Caco-2 (cell line): ENCODE measurements around the gene PARP12. TPM values are rescaled to one million over a fixed set of nuclear protein-coding genes. Genes with fewer than 3 reads are reported as not detected.

ENCODE experiments used
- BruUV-seq: library from RNA; stranded (reverse); fragments of 400-500 nt; replicated peaks from 2 replicates; lab custom pipeline; 2021; lab: Mats Ljungman, UMichigan
- CTCF ChIA-PET: fragments of 300-600 bp; sonication (Branson Sonifier 250); formaldehyde crosslinking; loops from one replicate; lab custom pipeline; 2022; ENCODE audit warnings: antibody characterized with exemption; lab: Charles Lee
- POLR2A ChIA-PET: fragments of 300-600 bp; sonication (Branson Sonifier 250); formaldehyde crosslinking; loops from one replicate; lab custom pipeline; 2022; ENCODE audit warnings: antibody characterized with exemption; lab: Charles Lee
- DNase-seq, 2 experiments: peaks; one replicate each; pipeline versions ENCODE4 v3.0.0 to v3.0.0-alpha.2; 2020 to 2022
- H3K27me3 ChIP-seq: replicated peaks from 2 replicates; pipeline ENCODE4 v1.6.0; 2011; ENCODE audit warnings: low read length; ENCODE audit not compliant: control insufficient read depth, insufficient read depth
- H3K36me3 ChIP-seq: 2 replicates; pipeline ENCODE4 v1.5.1; 2011; ENCODE audit warnings: low read length; ENCODE audit not compliant: control insufficient read depth, insufficient read depth
- H3K4me1 ChIP-seq: fragments of 250-450 bp; sonication (Bioruptor Pico); 2 replicates; pipeline ENCODE4 v1.5.1; 2020; ENCODE audit warnings: mild to moderate bottlenecking
- H3K4me3 ChIP-seq: 2 replicates; pipeline ENCODE4 v1.5.1; 2011; ENCODE audit warnings: low read depth, mild to moderate bottlenecking, control low read depth, low read length
- H3K9me3 ChIP-seq: fragments of 250-450 bp; sonication (Bioruptor Pico); 2 replicates; pipeline ENCODE4 v1.5.1; 2020; ENCODE audit warnings: mild to moderate bottlenecking, moderate library complexity
- H3K27ac Mint-ChIP-seq: one replicate; pipeline ENCODE4 v1.8.0; 2022; ENCODE audit warnings: mixed read lengths; ENCODE audit not compliant: unreplicated experiment
- H3K27me3 Mint-ChIP-seq: one replicate; pipeline ENCODE4 v1.8.0; 2022; ENCODE audit warnings: mixed read lengths; ENCODE audit not compliant: insufficient read depth, unreplicated experiment
- H3K36me3 Mint-ChIP-seq: one replicate; pipeline ENCODE4 v1.8.0; 2022; ENCODE audit warnings: mild to moderate bottlenecking, mixed read lengths; ENCODE audit not compliant: insufficient read depth, unreplicated experiment
- H3K4me1 Mint-ChIP-seq: one replicate; pipeline ENCODE4 v1.8.0; 2022; ENCODE audit warnings: low read depth, mixed read lengths; ENCODE audit not compliant: unreplicated experiment
- H3K4me3 Mint-ChIP-seq: one replicate; pipeline ENCODE4 v1.8.0; 2022; ENCODE audit warnings: mild to moderate bottlenecking, moderate library complexity, mixed read lengths; ENCODE audit not compliant: unreplicated experiment
- H3K9me3 Mint-ChIP-seq: one replicate; pipeline ENCODE4 v1.8.0; 2022; ENCODE audit warnings: mixed read lengths; ENCODE audit not compliant: unreplicated experiment
- CTCF ChIP-seq, 2 experiments: fragments of 200-600 bp in 1 of 2; IDR thresholded peaks; 1 replicate in 1 of 2; 2 replicates in 1 of 2; pipeline versions ENCODE4 v1.5.1 to v1.8.0; 2011 to 2022; ENCODE audit warnings: antibody characterized with exemption in 1 of 2, control low read depth in 1 of 2, inconsistent platforms in 1 of 2, low read depth in 1 of 2, low read length in 1 of 2, mild to moderate bottlenecking in 1 of 2, moderate library complexity in 1 of 2; ENCODE audit not compliant: insufficient read depth in 1 of 2, severe bottlenecking in 1 of 2, unreplicated experiment in 1 of 2
- intact Hi-C: fragments of 100-400 bp; cut with micrococcal nuclease; formaldehyde crosslinking; loops from one replicate; pipeline ENCODE4 v1.10.0; 2022; ENCODE audit not compliant: unreplicated experiment
- total RNA-seq: library from RNA; stranded (reverse); gene quantifications from 2 replicates; pipeline ENCODE4 v1.2.3, GENCODE V29; 2022

Gene PARP12
- total RNA-seq, 1 experiment from 2014 or later = 20.2 TPM

GRCh38 chr7:140009735-140010134 is 53.0 kb downstream of the PARP12 start:
- Mint-ChIP-seq H3K27me3 (peaks cover 7% of the 10 kb centered on the region), H3K4me1 (no peaks in the 10 kb centered on the region), H3K9me3 (no peaks in the 10 kb centered on the region), H3K36me3 (no peaks in the 10 kb centered on the region), H3K4me3 (no peak overlapping the region), H3K27ac (no peak overlapping the region)
- Histone ChIP-seq H3K9me3 (no peaks in the 10 kb centered on the region), H3K4me3 (no peak overlapping the region), H3K4me1 (no peaks in the 10 kb centered on the region), H3K36me3 (no peaks in the 10 kb centered on the region), H3K27me3 (no peaks in the 10 kb centered on the region)
- intact Hi-C loops = loop anchor here (10.0 kb wide), 1 partner anchor 315 kb away; no protein-coding TSS in a partner anchor
- ChIA-PET CTCF (no interaction called here), POLR2A (no interaction called here)
- no TSS peak for BruUV-seq
- no peak for DNase-seq
- no peak for TF ChIP-seq CTCF (IDR thresholded peaks at IDR 0.05; ENCODE audit: insufficient read depth in 1 of 2, low read depth in 1 of 2, low read length in 1 of 2, severe bottlenecking in 1 of 2, unreplicated experiment in 1 of 2)

- Histone ChIP-seq H3K36me3 (no peaks in the 10 kb centered on the region), H3K4me3 (no peak overlapping the region), H3K4me1 (no peaks in the 10 kb centered on the region), H3K9me3 (no peaks in the 10 kb centered on the region), H3K27me3 (no peaks in the 10 kb centered on the region)
- CTCF ChIA-PET = interaction anchor here (0.7 kb wide), 1 partner anchor 1122 kb away, joined by 3 read pairs; no protein-coding TSS in a partner anchor
- POLR2A ChIA-PET = no interaction called here
- H3K4me3 Mint-ChIP-seq = no peak overlapping the region
- no peaks in the 10 kb centered on the region for H3K36me3 Mint-ChIP-seq
- no peaks in the 10 kb centered on the region for H3K4me1 Mint-ChIP-seq
- no TSS peak for BruUV-seq
- no peak overlapping the region for H3K27ac Mint-ChIP-seq
- TF ChIP-seq CTCF (IDR thresholded peaks at IDR 0.05; ENCODE audit: insufficient read depth in 1 of 2, low read depth in 1 of 2, low read length in 1 of 2, severe bottlenecking in 1 of 2, unreplicated experiment in 1 of 2) = no peak
- DNase-seq = no peak
- H3K27me3 Mint-ChIP-seq = peaks cover 4% of the 10 kb centered on the region
- intact Hi-C loops = loop anchor here (10.0 kb wide), 1 partner anchor 316 kb away; no protein-coding TSS in a partner anchor
- H3K9me3 Mint-ChIP-seq = no peaks in the 10 kb centered on the region
These were observed 53.8 kb downstream of the PARP12 start for GRCh38 chr7:140008755-140009610.

GRCh38 chr7:140007051-140007690 is 55.6 kb downstream of the PARP12 start:
- Histone ChIP-seq H3K27me3 (no peaks in the 10 kb centered on the region), H3K4me3 (no peak overlapping the region), H3K9me3 (no peaks in the 10 kb centered on the region), H3K36me3 (no peaks in the 10 kb centered on the region), H3K4me1 (no peaks in the 10 kb centered on the region)
- intact Hi-C loops = loop anchor here (10.0 kb wide), 1 partner anchor 318 kb away; no protein-coding TSS in a partner anchor
- no peaks in the 10 kb centered on the region for H3K36me3 Mint-ChIP-seq
- H3K4me3 Mint-ChIP-seq = no peak overlapping the region
- CTCF ChIA-PET = interaction anchor here (0.5 kb wide), 1 partner anchor 386 kb away, joined by 3 read pairs; no protein-coding TSS in a partner anchor
- H3K27ac Mint-ChIP-seq = no peak overlapping the region
- H3K9me3 Mint-ChIP-seq = no peaks in the 10 kb centered on the region
- no peaks in the 10 kb centered on the region for H3K4me1 Mint-ChIP-seq
- no TSS peak for BruUV-seq
- H3K27me3 Mint-ChIP-seq = peaks cover 2% of the 10 kb centered on the region
- peak in 1 of 2 experiments; percentile 14 for DNase-seq
- TF ChIP-seq CTCF (IDR thresholded peaks at IDR 0.05; ENCODE audit: insufficient read depth in 1 of 2, low read depth in 1 of 2, low read length in 1 of 2, severe bottlenecking in 1 of 2, unreplicated experiment in 1 of 2) = no peak
- POLR2A ChIA-PET = no interaction called here
